Ascending aorta (tissue), 2 donors: ENCODE data around the gene CEP152. TPM values are rescaled to one million over a fixed set of nuclear protein-coding genes. Genes with fewer than 3 reads are reported as not detected.

ENCODE experiments used
- DNase-seq, 2 donors: peaks; one replicate each; pipeline ENCODE4 v3.0.0-alpha.2; 2019; ENCODE audit warnings: low spot score in 2 of 2
- H3K27ac ChIP-seq, 2 donors: fragments of 200-600 bp; sonication (generic); one replicate each; pipeline ENCODE4 v1.5.1; 2016 to 2017; ENCODE audit warnings: mild to moderate bottlenecking in 1 of 2
- H3K27me3 ChIP-seq: fragments of 200-600 bp; sonication (generic); one replicate; pipeline ENCODE4 v1.5.1; 2017
- H3K36me3 ChIP-seq, 2 donors: fragments of 200-600 bp; sonication (generic); one replicate each; pipeline ENCODE4 v1.5.1; 2016
- H3K4me1 ChIP-seq, 2 donors: fragments of 200-600 bp; sonication (generic); one replicate each; pipeline ENCODE4 v1.5.1; 2016 to 2017; ENCODE audit warnings: mild to moderate bottlenecking in 1 of 2
- H3K4me3 ChIP-seq, 2 donors: fragments of 200-600 bp; sonication (generic); one replicate each; pipeline ENCODE4 v1.5.1; 2016 to 2017; ENCODE audit warnings: mild to moderate bottlenecking in 1 of 2
- H3K9me3 ChIP-seq, 2 donors: fragments of 200-600 bp; sonication (generic); one replicate each; pipeline ENCODE4 v1.5.1; 2016
- CTCF ChIP-seq, 3 experiments: fragments of 200-600 bp in 2 of 3; fragments of 450-650 bp in 1 of 3; sonication (generic) in 2 of 3; IDR thresholded peaks; one replicate each; pipeline ENCODE4 v1.5.1; 2016 to 2019; ENCODE audit warnings: antibody characterized with exemption in 3 of 3, mild to moderate bottlenecking in 1 of 3, moderate library complexity in 1 of 3
- intact Hi-C: fragments of 100-400 bp; cut with DNase I; formaldehyde crosslinking; loops from one replicate; pipeline ENCODE4 v1.15.1; 2023
- total RNA-seq: library from RNA; depleted of rRNA; stranded (reverse); fragments of >200 nt; gene quantifications from one replicate; pipeline ENCODE4 v1.1.0, GENCODE V29; 2016

CEP152 gene
- total RNA-seq, 1 donor from 2014 or later: 1.1 TPM

DNA sequence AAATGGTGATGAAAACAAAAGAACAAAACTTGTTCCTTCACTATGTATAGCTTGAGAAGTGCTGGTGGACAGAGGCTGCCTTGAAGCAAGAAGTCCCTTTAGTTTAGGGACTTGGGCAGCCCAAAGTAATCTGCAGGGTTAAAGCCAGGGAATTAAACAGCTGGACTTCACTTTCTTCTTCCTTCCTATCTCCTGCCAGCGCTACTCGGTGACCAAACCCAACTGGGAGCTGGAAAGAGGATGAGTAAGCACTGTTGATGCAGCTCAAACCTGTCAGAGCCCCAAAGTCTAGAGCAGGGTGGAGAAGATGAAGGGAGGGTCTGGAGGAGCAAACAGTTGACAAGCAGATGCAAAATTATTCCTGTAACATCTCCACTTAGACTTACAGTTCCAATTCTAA lies 92.2 kb downstream of the CEP152 start:
- Histone ChIP-seq H3K36me3 (no peaks in the 10 kb centered on the region), H3K4me1 (no peaks in the 10 kb centered on the region), H3K9me3 (peaks cover 6 to 16% of the 10 kb centered on the region in 2 donors), H3K4me3 (no peak overlapping the region), H3K27ac (no peak overlapping the region), H3K27me3 (no peaks in the 10 kb centered on the region)
- intact Hi-C loops: no loop called here
- no peak for TF ChIP-seq CTCF (IDR thresholded peaks at IDR 0.05)
- no peak for DNase-seq

GRCh38 chr15:48717458-48717857 lies 93.4 kb downstream of the CEP152 start:
- intact Hi-C loops: no loop called here
- no peaks in the 10 kb centered on the region for H3K27me3 ChIP-seq
- no peak for DNase-seq
- no peak for TF ChIP-seq CTCF (IDR thresholded peaks at IDR 0.05)
- no peaks in the 10 kb centered on the region for H3K36me3 ChIP-seq
- peaks cover 6 to 16% of the 10 kb centered on the region in 2 donors for H3K9me3 ChIP-seq
- no peak overlapping the region for H3K4me3 ChIP-seq
- no peaks in the 10 kb centered on the region for H3K4me1 ChIP-seq
- H3K27ac ChIP-seq: no peak overlapping the region

DNA sequence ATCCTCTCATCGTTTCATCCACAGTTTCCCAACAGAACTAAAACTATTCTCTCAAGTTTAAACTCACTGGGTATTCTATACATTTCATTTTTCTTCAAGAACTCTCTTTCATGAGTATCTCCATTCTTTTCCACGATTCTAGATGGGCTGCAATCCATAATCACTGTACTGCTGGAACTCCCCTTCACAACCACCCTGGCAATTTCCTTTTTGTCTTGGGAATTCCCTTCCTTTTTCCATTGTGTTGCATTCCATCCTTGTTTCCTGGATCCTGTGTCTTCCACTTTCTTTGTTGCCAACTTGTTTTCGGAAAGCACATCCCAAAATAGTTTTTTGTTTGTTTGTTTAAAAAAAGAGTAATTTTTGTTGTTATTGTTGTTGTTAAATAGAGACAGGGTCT lies 98.3 kb downstream of the CEP152 start:
- Histone ChIP-seq H3K4me1 (no peaks in the 10 kb centered on the region), H3K27me3 (no peaks in the 10 kb centered on the region), H3K4me3 (no peak overlapping the region), H3K36me3 (no peaks in the 10 kb centered on the region), H3K27ac (no peak overlapping the region), H3K9me3 (peaks cover 6 to 16% of the 10 kb centered on the region in 2 donors)
- no peak for DNase-seq
- no peak for TF ChIP-seq CTCF (IDR thresholded peaks at IDR 0.05)
- intact Hi-C loops: no loop called here

- intact Hi-C loops: no loop called here
- TF ChIP-seq CTCF (IDR thresholded peaks at IDR 0.05): no peak
- no peaks in the 10 kb centered on the region for H3K4me1 ChIP-seq
- no peak overlapping the region for H3K4me3 ChIP-seq
- no peaks in the 10 kb centered on the region for H3K36me3 ChIP-seq
- H3K9me3 ChIP-seq: peaks cover 6 to 14% of the 10 kb centered on the region in 2 donors
- no peaks in the 10 kb centered on the region for H3K27me3 ChIP-seq
- H3K27ac ChIP-seq: no peak overlapping the region
- no peak for DNase-seq
These were observed 99.8 kb downstream of the CEP152 start for GRCh38 chr15:48710952-48711495.

GRCh38 chr15:48708641-48709040 lies 102.2 kb downstream of the CEP152 start:
- intact Hi-C loops: no loop called here
- Histone ChIP-seq H3K9me3 (peaks cover 0 to 9% of the 10 kb centered on the region in 2 donors), H3K27me3 (no peaks in the 10 kb centered on the region), H3K27ac (no peak overlapping the region), H3K36me3 (no peaks in the 10 kb centered on the region), H3K4me3 (no peak overlapping the region), H3K4me1 (no peaks in the 10 kb centered on the region)
- no peak for TF ChIP-seq CTCF (IDR thresholded peaks at IDR 0.05)
- no peak for DNase-seq

DNA sequence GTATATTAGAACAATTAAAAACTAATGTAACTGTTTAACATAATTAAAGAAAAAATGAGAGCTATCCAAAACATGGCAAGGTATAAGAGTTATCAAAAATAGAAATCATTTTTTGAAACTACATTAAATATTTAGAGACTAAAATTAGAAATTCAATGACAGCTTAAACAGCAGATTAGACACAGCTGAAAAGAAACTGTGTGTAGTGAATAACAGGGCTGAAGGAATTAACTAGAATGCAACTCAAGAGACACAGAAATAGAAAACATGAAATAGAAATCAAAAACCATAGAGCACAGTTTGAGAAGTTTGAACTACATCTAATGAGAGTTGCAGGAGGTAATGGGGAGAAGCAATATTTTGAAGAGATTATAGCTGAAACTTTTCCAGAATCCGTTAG lies 105.5 kb downstream of the CEP152 start:
- intact Hi-C loops: no loop called here
- TF ChIP-seq CTCF (IDR thresholded peaks at IDR 0.05): no peak
- H3K36me3 ChIP-seq: no peaks in the 10 kb centered on the region
- H3K4me3 ChIP-seq: no peak overlapping the region
- H3K9me3 ChIP-seq: peaks cover 0 to 9% of the 10 kb centered on the region in 2 donors
- no peak for DNase-seq
- H3K4me1 ChIP-seq: no peaks in the 10 kb centered on the region
- H3K27me3 ChIP-seq: no peaks in the 10 kb centered on the region
- H3K27ac ChIP-seq: no peak overlapping the region
